Right cardiac atrium (tissue), 5 donors: ENCODE data around the gene JMJD7. TPM values are rescaled to one million over a fixed set of nuclear protein-coding genes. Genes with fewer than 3 reads are reported as not detected.
A peak's percentile ranks its signal among the peaks of the same experiment; 100 is the strongest.

Source experiments
- ATAC-seq, 2 donors: fragments of 200-7000 bp; cut with Tn5 transposase; one replicate each; pipeline versions ENCODE4 v1.8.0 to v1.9.1; 2020; ENCODE audit warnings: moderate library complexity in 2 of 2, mild to moderate bottlenecking in 1 of 2
- DNase-seq, 3 donors: peaks; one replicate each; pipeline ENCODE4 v3.0.0-alpha.2; 2020
- H3K27ac ChIP-seq: one replicate; pipeline ENCODE4 v1.5.1; 2013; ENCODE audit warnings: mild to moderate bottlenecking, low read length, control low read depth, moderate library complexity
- H3K27me3 ChIP-seq: one replicate; pipeline ENCODE4 v1.6.1; 2013; ENCODE audit not compliant: control insufficient read depth, insufficient read depth
- H3K4me1 ChIP-seq: one replicate; pipeline ENCODE4 v1.6.1; 2013; ENCODE audit warnings: low read length; ENCODE audit not compliant: control insufficient read depth, insufficient read depth
- H3K4me3 ChIP-seq: one replicate; pipeline ENCODE4 v1.5.1; 2013; ENCODE audit warnings: low read length, control low read depth
- H3K9me3 ChIP-seq: one replicate; pipeline ENCODE4 v1.6.1; 2013; ENCODE audit warnings: low read length; ENCODE audit not compliant: control insufficient read depth
- WGBS: extraction: QIAGEN DNeasy Blood & Tissue Kit; methylation state at CpG from one replicate; pipeline ENCODE4 v1.1.7; 2013; 5-methylcytosine and 5-hydroxymethylcytosine counted together
- intact Hi-C, 4 donors: fragments of 100-400 bp; cut with DNase I; formaldehyde crosslinking; loops; one replicate each; pipeline versions ENCODE4 v1.11.0 to v1.14.0; 2022 to 2023
- polyA plus RNA-seq: library from polyadenylated mRNA; stranded (reverse); fragments of 200-250 nt; gene quantifications from one replicate; pipeline ENCODE4 v1.2.3, GENCODE V29; 2013
- total RNA-seq, 4 donors: library from RNA; stranded (reverse); fragmentation: NEBNext Ultra II Directional; extraction: Animal tissue kit (Norgen Biotek cat#: 25700); gene quantifications; one replicate each; pipeline ENCODE4 v1.2.1, GENCODE V29; 2021
- donor health status: healthy with polysubstance abuse.
- donor health status: DM: no; HTN: yes; CAD: no.
- donor health status: DM: no; HTN: no; CAD: no.
- donor health status: DM: no; HTN: yes; CAD: no; lungs with severe emphysema.
- donor health status: DM: yes; HTN: yes; CAD: no.

JMJD7 gene
- total and polyA plus RNA-seq, 5 donors = 8.5 to 17.2 (median 16.5) TPM

DNA sequence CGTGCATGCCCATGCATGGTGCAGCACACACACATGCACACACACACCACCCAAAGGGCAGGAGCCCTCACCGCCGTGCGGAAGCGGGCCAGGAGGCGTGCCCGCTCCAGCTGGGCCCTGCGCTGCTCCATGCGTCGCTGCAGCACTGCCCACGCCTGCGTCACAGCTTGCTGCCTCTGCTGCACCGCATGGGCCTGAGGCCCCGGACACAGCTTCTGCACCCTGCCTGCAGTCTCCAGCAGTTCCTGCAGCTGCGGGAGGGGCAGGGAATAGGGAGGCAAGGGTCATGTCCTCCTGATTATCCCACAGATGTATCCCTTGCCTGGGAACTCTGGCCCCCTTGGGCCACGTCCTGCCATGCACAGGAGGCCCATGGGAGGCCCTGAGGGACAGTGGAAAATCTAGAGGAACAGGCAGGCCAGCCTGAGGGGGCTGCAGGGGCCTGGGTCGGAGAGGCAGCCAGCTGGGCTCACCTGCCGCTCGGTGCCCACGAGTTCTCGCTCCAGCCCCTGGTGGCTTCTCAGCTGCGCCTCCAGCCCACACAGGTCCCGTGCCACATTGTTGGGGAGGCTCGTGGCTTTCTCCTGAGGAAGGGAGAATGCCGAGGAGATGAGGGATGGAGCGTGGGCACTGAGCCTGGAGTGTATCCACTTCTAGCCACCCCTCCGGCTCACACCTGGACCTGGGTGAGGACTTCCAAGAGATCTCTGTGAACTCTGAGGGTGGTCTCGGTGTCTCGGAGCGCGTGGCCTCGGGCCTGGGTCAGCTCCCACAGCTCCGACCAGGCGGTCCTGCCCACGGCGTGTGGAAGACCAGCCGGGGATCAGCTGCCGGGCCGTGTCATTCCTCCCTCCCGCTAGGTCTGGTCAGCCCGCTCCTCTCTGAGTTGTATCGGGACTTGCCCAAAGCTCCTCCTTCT is 42.1 kb downstream of the JMJD7 start:
- DNase-seq (no peak), ATAC-seq (no peak)
- 86% methylated on average over 42 of the region's 42 CpGs for WGBS
- no peaks in the 10 kb centered on the region for H3K9me3 ChIP-seq
- H3K4me3 ChIP-seq = no peak overlapping the region
- intact Hi-C loops = no loop called here
- H3K27me3 ChIP-seq = no peaks in the 10 kb centered on the region
- no peak overlapping the region for H3K27ac ChIP-seq
- H3K4me1 ChIP-seq = no peaks in the 10 kb centered on the region

DNA sequence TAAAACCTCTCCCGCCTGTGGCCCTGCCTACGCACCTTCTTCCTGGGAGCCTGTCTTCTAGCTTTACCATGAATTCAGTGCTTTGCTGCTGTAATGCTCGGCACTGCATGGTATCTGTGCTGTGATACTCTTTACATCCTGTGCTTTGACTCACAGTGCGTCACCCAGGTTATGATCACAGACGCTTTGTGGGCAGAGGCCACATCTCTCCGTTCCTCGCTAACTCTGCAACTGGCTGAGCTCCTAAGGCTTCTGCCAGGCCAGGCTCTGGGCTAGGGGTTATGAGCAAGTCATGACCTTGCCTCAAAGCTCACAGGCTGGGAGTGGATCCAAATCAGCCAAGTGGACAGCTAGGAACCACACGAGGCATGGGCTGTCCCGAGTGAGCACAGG is 42.8 kb downstream of the JMJD7 start:
- Histone ChIP-seq H3K27ac (no peak overlapping the region), H3K9me3 (no peaks in the 10 kb centered on the region), H3K4me3 (no peak overlapping the region), H3K27me3 (no peaks in the 10 kb centered on the region), H3K4me1 (no peaks in the 10 kb centered on the region)
- WGBS = 72% methylated on average over 9 of the region's 9 CpGs
- intact Hi-C loops = no loop called here
- ATAC-seq = no peak
- DNase-seq = no peak

DNA sequence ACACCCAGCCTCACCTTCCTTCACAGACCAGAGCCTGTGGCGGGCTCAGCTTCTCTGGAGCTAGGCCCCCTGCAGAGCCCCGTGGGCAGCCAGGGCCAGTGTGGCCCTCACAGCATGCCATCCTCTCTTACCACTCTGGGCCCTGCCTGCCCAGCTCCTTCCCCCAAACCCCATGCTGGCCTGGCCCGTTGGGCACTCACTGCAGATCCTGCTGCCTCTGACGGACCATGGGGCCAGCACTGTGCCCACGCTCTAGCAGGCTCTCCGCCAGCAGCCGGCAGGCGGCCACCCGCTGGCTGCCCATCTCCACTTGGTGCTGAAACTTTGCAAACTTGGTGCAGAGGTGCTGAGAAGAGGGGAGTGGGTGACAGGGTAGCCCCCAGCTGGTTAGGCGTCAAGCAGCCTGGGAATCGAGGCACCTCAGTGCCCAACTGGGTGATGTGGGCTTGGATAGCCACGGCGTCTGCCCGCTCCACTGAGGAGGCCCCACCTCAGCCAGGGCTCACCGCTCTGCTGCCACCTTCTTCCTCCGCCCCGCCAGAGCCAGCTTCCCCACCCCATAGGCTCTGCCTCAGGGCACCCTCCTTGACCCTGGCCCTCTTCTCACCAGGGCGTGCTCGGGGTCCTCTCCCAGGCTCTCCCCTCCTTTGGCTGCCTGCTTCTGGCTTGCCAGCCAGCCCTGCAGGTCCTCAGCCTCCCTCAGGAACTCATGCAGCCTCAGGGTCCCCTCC is 43.4 kb downstream of the JMJD7 start:
- intact Hi-C loops = no loop called here
- no peak overlapping the region for H3K27ac ChIP-seq

DNA sequence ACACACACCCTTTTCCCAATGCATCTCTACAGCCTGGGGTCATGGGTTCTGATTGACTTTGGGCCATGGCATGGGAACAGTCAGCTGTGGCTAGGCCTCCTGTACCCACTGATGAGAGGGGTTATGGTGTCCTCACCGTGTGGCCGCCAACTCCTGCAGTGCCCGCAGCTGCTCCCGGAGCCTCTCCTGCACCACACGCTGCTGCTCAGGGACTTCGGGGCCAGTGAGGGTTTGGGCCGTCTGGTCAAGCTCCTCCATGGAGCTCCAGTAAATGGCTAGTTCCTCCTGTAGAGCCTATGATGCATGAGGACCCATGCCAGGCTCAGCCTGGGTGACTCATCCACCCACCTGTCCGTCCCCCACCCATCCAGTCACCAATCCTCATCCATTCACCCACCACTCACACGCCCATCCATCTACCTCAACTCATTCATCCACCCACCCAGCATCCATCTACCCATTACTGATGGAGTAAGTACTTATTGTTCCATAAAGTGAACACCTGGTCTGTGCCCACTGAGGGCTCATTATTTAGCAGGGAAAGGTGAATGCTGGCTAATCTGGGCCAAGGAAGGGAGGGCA is 44.4 kb downstream of the JMJD7 start:
- Histone ChIP-seq H3K27ac (no peak overlapping the region), H3K4me3 (no peak overlapping the region), H3K4me1 (no peaks in the 10 kb centered on the region), H3K27me3 (no peaks in the 10 kb centered on the region), H3K9me3 (no peaks in the 10 kb centered on the region)
- intact Hi-C loops = no loop called here
- WGBS = 96% methylated on average over 9 of the region's 9 CpGs
- no peak for ATAC-seq
- no peak for DNase-seq

More for the DNA sequence above, 43.4 kb downstream of the JMJD7 start:
- DNase-seq = no peak
- no peaks in the 10 kb centered on the region for H3K9me3 ChIP-seq
- no peaks in the 10 kb centered on the region for H3K27me3 ChIP-seq
- WGBS = 93% methylated on average over 19 of the region's 19 CpGs
- no peaks in the 10 kb centered on the region for H3K4me1 ChIP-seq
- ATAC-seq = no peak
- H3K4me3 ChIP-seq = no peak overlapping the region

DNA sequence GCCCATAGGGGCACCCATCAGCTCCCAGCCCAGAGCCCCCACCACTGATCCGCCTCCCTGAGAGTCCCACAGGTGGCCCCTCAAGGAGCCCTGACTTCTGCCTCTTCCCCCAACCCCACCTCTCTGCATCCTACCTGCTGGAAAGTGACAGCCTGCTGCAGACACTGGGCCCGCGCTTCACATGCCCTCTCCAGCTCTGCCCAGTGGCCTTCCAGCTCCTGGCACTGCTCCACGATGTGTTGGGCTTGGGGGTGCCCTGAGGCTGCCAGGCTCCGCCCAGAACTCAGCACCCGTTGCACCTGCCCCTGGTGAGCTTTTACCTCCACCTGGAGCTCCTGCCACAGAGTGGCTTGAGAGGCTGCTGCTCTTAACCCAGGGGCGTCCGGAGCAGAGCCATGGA is 45.8 kb downstream of the JMJD7 start:
- no peaks in the 10 kb centered on the region for H3K4me1 ChIP-seq
- no peaks in the 10 kb centered on the region for H3K9me3 ChIP-seq
- DNase-seq (no peak), ATAC-seq (no peak)
- no peak overlapping the region for H3K4me3 ChIP-seq
- no peak overlapping the region for H3K27ac ChIP-seq
- intact Hi-C loops = no loop called here
- 94% methylated on average over 8 of the region's 8 CpGs for WGBS
- no peaks in the 10 kb centered on the region for H3K27me3 ChIP-seq

DNA sequence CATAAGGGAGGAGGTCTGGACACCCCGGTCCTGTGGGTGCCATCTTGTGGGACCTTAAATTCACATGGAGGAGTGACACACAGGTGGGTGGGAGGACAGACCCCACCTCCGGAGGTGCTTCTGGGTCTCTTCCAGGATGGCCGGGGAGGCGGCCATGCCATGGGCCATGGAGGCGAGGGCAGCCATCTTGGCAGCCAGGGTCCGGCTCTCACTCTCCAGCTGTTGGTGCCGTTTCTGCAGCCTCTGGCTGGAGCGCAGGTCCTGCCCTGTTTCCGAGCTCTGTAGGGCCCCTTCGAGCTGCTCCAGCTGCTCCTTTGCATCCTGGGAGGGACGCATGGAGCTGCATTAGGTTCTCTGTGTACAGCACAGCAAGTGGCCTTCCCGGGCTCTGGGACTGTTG is 46.8 kb downstream of the JMJD7 start:
- DNase-seq = no peak
- ATAC-seq = no peak
- Histone ChIP-seq H3K4me3 (no peak overlapping the region), H3K27ac (no peak overlapping the region), H3K27me3 (no peaks in the 10 kb centered on the region), H3K9me3 (no peaks in the 10 kb centered on the region), H3K4me1 (no peaks in the 10 kb centered on the region)
- intact Hi-C loops = no loop called here
- 87% methylated on average over 12 of the region's 12 CpGs for WGBS

DNA sequence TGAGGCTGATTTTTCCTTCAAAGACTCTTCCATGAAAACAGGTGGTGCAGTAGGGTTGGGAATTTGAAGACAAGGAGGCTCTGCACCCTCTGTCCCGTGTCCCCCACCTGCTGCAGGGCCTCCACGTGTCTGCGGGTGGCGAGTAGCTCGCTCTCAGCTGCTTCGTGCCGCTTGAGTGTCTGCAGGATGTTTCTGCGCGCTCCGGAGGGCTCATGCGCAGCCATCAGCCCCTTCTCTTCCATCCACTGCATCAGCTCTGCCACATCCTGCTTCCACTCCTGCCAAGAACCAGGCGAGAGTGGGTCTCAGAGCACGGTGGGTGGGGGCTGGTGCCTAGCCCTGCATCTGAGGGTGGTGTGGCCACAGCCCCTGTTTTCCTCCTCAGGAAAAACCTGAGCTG is 48.1 kb downstream of the JMJD7 start:
- WGBS = 86% methylated on average over 13 of the region's 13 CpGs
- H3K4me1 ChIP-seq = no peaks in the 10 kb centered on the region
- intact Hi-C loops = no loop called here
- H3K9me3 ChIP-seq = no peaks in the 10 kb centered on the region
- H3K27me3 ChIP-seq = no peaks in the 10 kb centered on the region
- DNase-seq (no peak), ATAC-seq (no peak)
- H3K27ac ChIP-seq = no peak overlapping the region
- no peak overlapping the region for H3K4me3 ChIP-seq

DNA sequence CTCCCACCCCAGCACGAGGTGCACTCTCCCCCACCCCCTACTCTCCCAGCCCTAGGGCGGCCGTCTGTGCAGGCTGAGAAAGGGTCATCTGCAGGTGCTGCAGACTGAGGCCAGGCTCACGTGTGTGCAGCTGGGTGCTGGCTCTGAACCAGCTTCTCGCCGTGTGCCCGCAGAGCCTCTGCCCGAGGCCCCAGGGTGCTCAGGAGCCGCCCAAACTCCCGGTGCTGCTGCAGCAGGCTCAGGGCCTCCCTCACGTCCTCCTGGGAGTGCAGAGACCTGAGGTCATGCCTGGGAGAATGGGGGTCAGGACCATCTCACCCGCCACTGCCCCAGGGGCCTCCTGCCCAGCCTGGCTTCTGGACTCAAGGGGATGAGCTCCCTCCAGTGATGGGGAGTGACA is 48.8 kb downstream of the JMJD7 start:
- Histone ChIP-seq H3K4me1 (no peaks in the 10 kb centered on the region), H3K4me3 (no peak overlapping the region), H3K27ac (no peak overlapping the region), H3K9me3 (no peaks in the 10 kb centered on the region), H3K27me3 (no peaks in the 10 kb centered on the region)
- WGBS = 73% methylated on average over 12 of the region's 12 CpGs
- ATAC-seq (no peak), DNase-seq (no peak)
- intact Hi-C loops = no loop called here

DNA sequence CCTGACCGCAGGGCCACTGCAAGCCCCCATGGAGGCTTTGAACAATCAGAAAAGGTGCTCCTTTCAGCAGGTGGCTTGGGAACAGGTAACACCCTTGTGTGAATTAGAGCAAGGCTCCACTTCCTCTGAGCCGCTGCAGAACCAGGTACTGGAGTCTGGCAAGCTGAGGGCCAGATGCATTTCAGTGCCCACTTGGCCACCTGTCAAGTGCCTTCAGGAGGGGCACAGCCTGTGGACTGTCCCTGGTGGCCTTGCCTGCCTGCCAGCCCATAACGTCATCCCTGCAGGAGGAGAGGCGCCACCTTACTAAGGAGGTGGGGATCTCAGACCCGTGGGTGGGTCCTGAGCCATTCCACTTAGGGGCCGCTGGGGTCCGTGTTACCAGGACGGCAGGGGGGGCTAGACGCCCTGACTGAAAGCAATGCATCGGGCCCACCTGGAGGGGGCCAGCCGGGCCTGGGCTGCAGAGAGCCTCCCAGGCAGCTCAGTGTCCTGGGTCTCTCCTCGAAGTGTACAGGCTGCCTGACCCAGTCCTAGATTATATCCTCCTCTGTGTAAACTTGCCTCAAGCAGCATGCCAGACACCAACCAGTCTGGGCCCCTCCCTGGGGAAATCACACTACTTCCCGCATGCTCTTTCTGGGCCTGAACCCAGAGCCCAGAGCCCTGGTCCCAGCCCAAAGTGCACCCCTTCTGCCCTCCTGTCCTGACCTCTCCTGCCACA is 49.9 kb downstream of the JMJD7 start:
- Histone ChIP-seq H3K4me3 (no peak overlapping the region), H3K27ac (no peak overlapping the region), H3K27me3 (no peaks in the 10 kb centered on the region), H3K9me3 (no peaks in the 10 kb centered on the region), H3K4me1 (no peaks in the 10 kb centered on the region)
- intact Hi-C loops = no loop called here
- DNase-seq = no peak
- no peak for ATAC-seq
- 76% methylated on average over 13 of the region's 13 CpGs for WGBS

DNA sequence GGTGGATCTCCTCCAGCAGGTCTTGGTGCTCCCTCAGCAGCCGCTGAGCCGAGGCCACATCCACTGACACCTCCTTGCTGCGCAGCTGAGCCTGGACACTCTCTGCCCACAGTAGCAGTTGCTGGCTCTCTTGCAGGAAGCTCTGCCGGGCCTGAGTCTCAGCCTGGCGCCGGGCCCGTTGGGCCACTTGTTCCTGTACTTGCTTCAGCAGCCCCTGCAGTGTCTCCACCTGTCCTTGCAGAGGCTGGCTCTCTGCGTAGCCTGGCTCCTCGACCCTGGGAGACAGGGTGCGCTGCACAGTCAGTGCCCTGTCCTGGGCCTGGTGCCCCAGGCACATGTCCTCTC is 50.4 kb downstream of the JMJD7 start:
- intact Hi-C loops = no loop called here
- DNase-seq (peak in 2 of 3 donors; percentile 79 to 82), ATAC-seq (peak; percentile 43 to 48)
- 61% methylated on average over 10 of the region's 10 CpGs for WGBS
- Histone ChIP-seq H3K27me3 (no peaks in the 10 kb centered on the region), H3K9me3 (no peaks in the 10 kb centered on the region), H3K4me1 (no peaks in the 10 kb centered on the region), H3K27ac (no peak overlapping the region), H3K4me3 (no peak overlapping the region)
